Mesenchymal stem cell (in vitro differentiated cells and primary cell): Measurements from ENCODE around the gene CFLAR.
"Not testable (repeated sequence)": the region's sequence is repeated elsewhere in the genome, so short reads cannot be mapped to it uniquely, and the experiment has no call there.

Experiments
- DNase-seq: peaks from one replicate; pipeline ENCODE4 v3.0.0-alpha.2; 2013
- H2AFZ ChIP-seq: one replicate; pipeline ENCODE4 v1.6.1; 2013; ENCODE audit warnings: low read depth, mild to moderate bottlenecking, control low read depth, inconsistent platforms, low read length, moderate library complexity
- H2AK5ac ChIP-seq: 2 replicates; pipeline ENCODE4 v1.6.1; 2013; ENCODE audit warnings: low read length, moderate library complexity, mild to moderate bottlenecking, inconsistent platforms; ENCODE audit not compliant: severe bottlenecking
- H2BK120ac ChIP-seq: one replicate; pipeline ENCODE4 v1.6.1; 2013; ENCODE audit warnings: low read depth, mild to moderate bottlenecking, inconsistent platforms, low read length, moderate library complexity
- H2BK12ac ChIP-seq, 2 experiments: one replicate each; pipeline ENCODE4 v1.6.1; 2013; ENCODE audit warnings: inconsistent platforms in 2 of 2, low read length in 2 of 2, mild to moderate bottlenecking in 2 of 2, moderate library complexity in 2 of 2, control low read depth in 1 of 2
- H2BK15ac ChIP-seq: one replicate; pipeline ENCODE4 v1.6.1; 2013; ENCODE audit warnings: mild to moderate bottlenecking, low read depth, inconsistent platforms; ENCODE audit not compliant: poor library complexity, severe bottlenecking
- H2BK5ac ChIP-seq: 2 replicates; pipeline ENCODE4 v1.6.1; 2013; ENCODE audit warnings: low read depth, mild to moderate bottlenecking, low read length, control low read depth, inconsistent platforms; ENCODE audit not compliant: poor library complexity, severe bottlenecking
- H3K14ac ChIP-seq, 2 experiments: one replicate each; pipeline ENCODE4 v1.6.1; 2013; ENCODE audit warnings: inconsistent platforms in 2 of 2, low read length in 2 of 2, control low read depth in 1 of 2, mild to moderate bottlenecking in 1 of 2, moderate library complexity in 1 of 2
- H3K18ac ChIP-seq, 2 experiments: one replicate each; pipeline ENCODE4 v1.6.1; 2013; ENCODE audit warnings: inconsistent platforms in 2 of 2, low read length in 2 of 2, control low read depth in 1 of 2, low read depth in 1 of 2, mild to moderate bottlenecking in 1 of 2
- H3K23ac ChIP-seq, 2 experiments: one replicate each; pipeline ENCODE4 v1.6.1; 2013; ENCODE audit warnings: inconsistent platforms in 2 of 2, low read length in 2 of 2, mild to moderate bottlenecking in 2 of 2, moderate library complexity in 2 of 2, control low read depth in 1 of 2
- H3K27ac ChIP-seq: 2 replicates; pipeline ENCODE4 v1.5.1; 2013; ENCODE audit warnings: mild to moderate bottlenecking, moderate library complexity, low read length, control low read depth, inconsistent platforms; ENCODE audit not compliant: poor library complexity, severe bottlenecking
- H3K27me3 ChIP-seq, 2 experiments: 2 replicates each; pipeline versions ENCODE4 v1.6.1 to v1.7.0; 2013; ENCODE audit warnings: low read length in 2 of 2, mild to moderate bottlenecking in 2 of 2, moderate library complexity in 2 of 2, control low read depth in 1 of 2, inconsistent platforms in 1 of 2; ENCODE audit not compliant: control insufficient read depth in 1 of 2, insufficient read depth in 1 of 2
- H3K36me3 ChIP-seq, 2 experiments: 2 replicates each; pipeline versions ENCODE4 v1.6.1 to v1.7.0; 2013; ENCODE audit warnings: low read length in 2 of 2, control low read depth in 1 of 2, inconsistent platforms in 1 of 2, low read depth in 1 of 2, mild to moderate bottlenecking in 1 of 2; ENCODE audit not compliant: insufficient read depth in 2 of 2, control insufficient read depth in 1 of 2
- H3K4ac ChIP-seq, 2 experiments: one replicate each; pipeline ENCODE4 v1.6.1; 2013; ENCODE audit warnings: inconsistent platforms in 2 of 2, low read length in 2 of 2, mild to moderate bottlenecking in 2 of 2, moderate library complexity in 2 of 2, control low read depth in 1 of 2, low read depth in 1 of 2
- H3K4me1 ChIP-seq: 2 replicates; pipeline ENCODE4 v1.6.1; 2013; ENCODE audit warnings: low read depth, low read length, control low read depth; ENCODE audit not compliant: control insufficient read depth, insufficient read depth
- H3K4me2 ChIP-seq: 2 replicates; pipeline ENCODE4 v1.6.1; 2013; ENCODE audit warnings: low read length, mild to moderate bottlenecking, inconsistent platforms; ENCODE audit not compliant: poor library complexity, severe bottlenecking
- H3K4me3 ChIP-seq, 2 experiments: 2 replicates each; pipeline versions ENCODE4 v1.5.1 to v1.7.0; 2013; ENCODE audit warnings: low read length in 2 of 2, mild to moderate bottlenecking in 2 of 2, control low read depth in 1 of 2, low read depth in 1 of 2; ENCODE audit not compliant: insufficient read depth in 1 of 2
- H3K79me1 ChIP-seq: replicated peaks from 2 replicates; pipeline ENCODE4 v1.6.1; 2013; ENCODE audit warnings: mild to moderate bottlenecking, control low read depth, low read length, inconsistent platforms; ENCODE audit not compliant: poor library complexity, severe bottlenecking
- H3K9ac ChIP-seq: 2 replicates; pipeline ENCODE4 v1.7.0; 2013; ENCODE audit warnings: mild to moderate bottlenecking, low read length, moderate library complexity
- H3K9me3 ChIP-seq: 2 replicates; pipeline ENCODE4 v1.7.0; 2013; ENCODE audit warnings: mild to moderate bottlenecking, low read length; ENCODE audit not compliant: control insufficient read depth
- H4K8ac ChIP-seq: one replicate; pipeline ENCODE4 v1.6.1; 2013; ENCODE audit warnings: inconsistent platforms, mild to moderate bottlenecking, low read length, moderate library complexity
- H4K91ac ChIP-seq: one replicate; pipeline ENCODE4 v1.6.1; 2013; ENCODE audit warnings: mild to moderate bottlenecking, low read length, inconsistent platforms
- WGBS: methylation state at CpG from one replicate; pipeline ENCODE4 v1.1.7; 2013; ENCODE audit warnings: mixed read lengths; 5-methylcytosine and 5-hydroxymethylcytosine counted together

The CFLAR gene

GRCh38 chr2:201167546-201167945 lies 51.6 kb downstream of the CFLAR start:
- H2BK120ac ChIP-seq, result no peak overlapping the region
- no peak for DNase-seq
- no peaks in the 10 kb centered on the region for H3K9me3 ChIP-seq
- H3K36me3 ChIP-seq, result peaks cover 35 to 40% of the 10 kb centered on the region in 2 experiments
- H3K14ac ChIP-seq, result no peak overlapping the region
- H2BK12ac ChIP-seq, result no peak overlapping the region
- 100% methylated on average over 3 of the region's 3 CpGs for whole genome bisulfite sequencing
- H3K79me1 ChIP-seq, result peaks cover 5% of the 10 kb centered on the region
- no peak overlapping the region for H3K4me2 ChIP-seq
- H2BK15ac ChIP-seq, result no peak overlapping the region
- H3K27ac ChIP-seq, result no peak overlapping the region
- no peak overlapping the region for H4K8ac ChIP-seq
- H4K91ac ChIP-seq, result no peak overlapping the region
- no peak overlapping the region for H3K4ac ChIP-seq
- no peak overlapping the region for H2BK5ac ChIP-seq
- no peak overlapping the region for H3K4me3 ChIP-seq
- H3K23ac ChIP-seq, result no peak overlapping the region
- H2AK5ac ChIP-seq, result no peak overlapping the region
- H2AFZ ChIP-seq, result no peak overlapping the region
- no peak overlapping the region for H3K9ac ChIP-seq
- H3K27me3 ChIP-seq, result no peaks in the 10 kb centered on the region
- no peaks in the 10 kb centered on the region for H3K4me1 ChIP-seq
- H3K18ac ChIP-seq, result no peak overlapping the region

GRCh38 chr2:201168496-201168895 lies 52.5 kb downstream of the CFLAR start:
- H3K4me2 ChIP-seq, H3K9me3 ChIP-seq: not testable (repeated sequence)

GRCh38 chr2:201171259-201171814 lies 55.4 kb downstream of the CFLAR start:
- Histone ChIP-seq H3K4me1 (no peaks in the 10 kb centered on the region), H3K36me3 (peaks cover 14 to 15% of the 10 kb centered on the region in 2 experiments), H2AK5ac (no peak overlapping the region), H3K27ac (no peak overlapping the region), H3K14ac (no peak overlapping the region), H3K18ac (no peak overlapping the region), H3K79me1 (no peaks in the 10 kb centered on the region), H3K4me2 (no peak overlapping the region), H3K9ac (no peak overlapping the region), H3K23ac (no peak overlapping the region), H2BK15ac (no peak overlapping the region), H3K9me3 (no peaks in the 10 kb centered on the region), H3K27me3 (no peaks in the 10 kb centered on the region), H3K4me3 (no peak overlapping the region), H3K4ac (no peak overlapping the region), H4K91ac (no peak overlapping the region), H4K8ac (no peak overlapping the region), H2BK120ac (no peak overlapping the region), H2BK12ac (no peak overlapping the region), H2AFZ (no peak overlapping the region), H2BK5ac (no peak overlapping the region)
- WGBS, result 69% methylated on average over 4 of the region's 6 CpGs
- DNase-seq, result no peak

More at GRCh38 chr2:201168496-201168895, 52.5 kb downstream of the CFLAR start:
- H3K14ac ChIP-seq, H3K4me3 ChIP-seq, H4K91ac ChIP-seq, H4K8ac ChIP-seq, H3K18ac ChIP-seq, H2AK5ac ChIP-seq, H2BK12ac ChIP-seq, H3K27me3 ChIP-seq, H2BK5ac ChIP-seq, H3K79me1 ChIP-seq, H3K4me1 ChIP-seq, H3K4ac ChIP-seq, H2BK120ac ChIP-seq, H3K27ac ChIP-seq, H3K9ac ChIP-seq, DNase-seq, H2AFZ ChIP-seq, H3K23ac ChIP-seq, H2BK15ac ChIP-seq: not testable (repeated sequence)
- H3K36me3 ChIP-seq, result peaks cover 30% of the 10 kb centered on the region in 2 experiments
- WGBS, result 100% methylated on average over 1 of the region's 1 CpG

GRCh38 chr2:201172279-201172678 lies 56.3 kb downstream of the CFLAR start:
- peaks cover 6 to 7% of the 10 kb centered on the region in 2 experiments for H3K36me3 ChIP-seq
- H3K14ac ChIP-seq, result no peak overlapping the region
- no peak overlapping the region for H2AK5ac ChIP-seq
- H2BK12ac ChIP-seq, result no peak overlapping the region
- no peak overlapping the region for H3K4me2 ChIP-seq
- H3K4me3 ChIP-seq, result no peak overlapping the region
- H2AFZ ChIP-seq, result no peak overlapping the region
- H3K27me3 ChIP-seq, result no peaks in the 10 kb centered on the region
- no peak overlapping the region for H2BK15ac ChIP-seq
- H4K91ac ChIP-seq, result no peak overlapping the region
- no peaks in the 10 kb centered on the region for H3K79me1 ChIP-seq
- no peak overlapping the region for H3K27ac ChIP-seq
- no peak overlapping the region for H3K18ac ChIP-seq
- H2BK120ac ChIP-seq, result no peak overlapping the region
- DNase-seq, result no peak
- no peak overlapping the region for H3K4ac ChIP-seq
- no peaks in the 10 kb centered on the region for H3K9me3 ChIP-seq
- no peak overlapping the region for H4K8ac ChIP-seq
- no CpG with 5 or more reads among the region's 2 CpGs for WGBS
- no peak overlapping the region for H2BK5ac ChIP-seq
- H3K9ac ChIP-seq, result no peak overlapping the region
- H3K4me1 ChIP-seq, result peaks cover 1% of the 10 kb centered on the region
- H3K23ac ChIP-seq, result no peak overlapping the region
